Muscle of leg (tissue), 11 donors: ENCODE data around the gene NTN1. TPM values are rescaled to one million over a fixed set of nuclear protein-coding genes. Genes with fewer than 3 reads are reported as not detected.

Experiments used
- DNase-seq: peaks from one replicate; pipeline ENCODE4 v3.0.0; 2013
- H3K27ac ChIP-seq: one replicate; pipeline ENCODE4 v1.5.1; 2013; ENCODE audit warnings: mild to moderate bottlenecking, low read length, control low read depth
- H3K27me3 ChIP-seq: one replicate; pipeline ENCODE4 v1.6.1; 2013; ENCODE audit warnings: low read length; ENCODE audit not compliant: control insufficient read depth, insufficient read depth
- H3K36me3 ChIP-seq: one replicate; pipeline ENCODE4 v1.6.1; 2013; ENCODE audit warnings: low read length; ENCODE audit not compliant: control insufficient read depth, insufficient read depth
- H3K4me1 ChIP-seq: one replicate; pipeline ENCODE4 v1.6.1; 2013; ENCODE audit warnings: low read length; ENCODE audit not compliant: control insufficient read depth, insufficient read depth
- H3K4me3 ChIP-seq: one replicate; pipeline ENCODE4 v1.5.1; 2013; ENCODE audit warnings: low read length, control low read depth
- H3K9me3 ChIP-seq: replicated peaks from 2 replicates; pipeline ENCODE4 v1.6.1; 2013; ENCODE audit warnings: low read depth, low read length; ENCODE audit not compliant: control insufficient read depth
- WGBS: methylation state at CpG from one replicate; pipeline ENCODE4 v1.1.5; 2013; ENCODE audit warnings: missing lambda C conversion rate; ENCODE audit not compliant: insufficient coverage; 5-methylcytosine and 5-hydroxymethylcytosine counted together
- polyA plus RNA-seq, 8 donors: library from polyadenylated mRNA; unstranded; fragments of 120-200 nt; gene quantifications; one replicate each; pipeline versions ENCODE4 v1.2.1 to v1.2.3, GENCODE V29; 2013; ENCODE audit warnings: inconsistent platforms in 1 of 8, low replicate concordance in 1 of 8; ENCODE audit not compliant: insufficient read length in 8 of 8, insufficient read depth in 1 of 8
- total RNA-seq: library from RNA; stranded (reverse); fragments of 120-200 nt; gene quantifications from one replicate; pipeline ENCODE4 v1.2.4, GENCODE V29; 2013

The NTN1 gene
- total and polyA plus RNA-seq, 9 donors, result 3.5 to 14.4 (median 5.6) TPM

GRCh38 chr17:9174312-9174711 is 153.0 kb downstream of the NTN1 start:
- H3K27me3 ChIP-seq, result no peaks in the 10 kb centered on the region
- H3K9me3 ChIP-seq, result peaks cover 7% of the 10 kb centered on the region
- H3K4me1 ChIP-seq, result peaks cover 38% of the 10 kb centered on the region
- H3K36me3 ChIP-seq, result peaks cover 2% of the 10 kb centered on the region
- 85% methylated on average over 2 of the region's 3 CpGs for WGBS
- no peak overlapping the region for H3K27ac ChIP-seq
- no peak for DNase-seq
- no peak overlapping the region for H3K4me3 ChIP-seq

DNA sequence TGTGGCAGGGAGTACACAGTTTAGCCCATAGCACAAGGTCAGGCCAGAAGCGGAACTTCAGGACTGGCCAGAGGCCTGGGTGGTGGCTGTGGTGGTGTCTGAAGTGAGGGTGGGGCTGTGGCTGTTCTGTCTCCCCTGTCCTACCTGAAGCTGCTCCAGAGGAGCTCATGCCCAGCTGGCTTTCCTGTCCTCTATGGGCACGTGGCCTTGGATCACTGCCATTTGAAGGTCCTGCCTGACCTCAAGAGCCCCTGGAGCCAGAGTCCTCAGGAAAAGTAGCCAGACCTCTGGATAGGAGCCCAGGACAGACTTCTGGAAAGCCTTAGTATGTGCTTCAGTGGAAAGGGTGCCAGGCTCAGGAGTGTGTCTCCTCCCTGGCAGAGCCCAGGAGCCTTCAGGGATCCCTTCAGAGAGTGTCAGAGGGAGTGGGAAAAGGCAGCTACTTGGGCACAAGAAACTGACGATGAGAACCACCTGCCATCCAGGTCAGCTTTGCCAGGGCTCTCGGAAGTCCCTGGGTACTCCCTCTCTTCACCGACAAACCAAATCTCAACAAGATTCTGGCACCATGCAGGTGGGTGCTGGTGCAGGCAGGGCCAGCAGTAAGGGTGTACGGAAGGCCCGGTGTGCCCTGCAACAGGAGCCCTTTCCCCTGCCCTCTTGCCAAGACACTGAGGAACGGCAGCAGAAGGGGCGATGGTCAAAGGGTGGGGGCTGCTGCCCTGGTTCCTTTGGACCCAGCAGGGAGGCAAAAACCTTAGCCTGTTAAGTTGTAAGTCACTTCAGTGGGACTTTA is 153.7 kb downstream of the NTN1 start:
- Histone ChIP-seq H3K4me1 (peaks cover 36% of the 10 kb centered on the region), H3K9me3 (peaks cover 7% of the 10 kb centered on the region), H3K27ac (no peak overlapping the region), H3K36me3 (peaks cover 2% of the 10 kb centered on the region), H3K27me3 (no peaks in the 10 kb centered on the region), H3K4me3 (no peak overlapping the region)
- WGBS, result 85% methylated on average over 5 of the region's 9 CpGs
- no peak for DNase-seq

DNA sequence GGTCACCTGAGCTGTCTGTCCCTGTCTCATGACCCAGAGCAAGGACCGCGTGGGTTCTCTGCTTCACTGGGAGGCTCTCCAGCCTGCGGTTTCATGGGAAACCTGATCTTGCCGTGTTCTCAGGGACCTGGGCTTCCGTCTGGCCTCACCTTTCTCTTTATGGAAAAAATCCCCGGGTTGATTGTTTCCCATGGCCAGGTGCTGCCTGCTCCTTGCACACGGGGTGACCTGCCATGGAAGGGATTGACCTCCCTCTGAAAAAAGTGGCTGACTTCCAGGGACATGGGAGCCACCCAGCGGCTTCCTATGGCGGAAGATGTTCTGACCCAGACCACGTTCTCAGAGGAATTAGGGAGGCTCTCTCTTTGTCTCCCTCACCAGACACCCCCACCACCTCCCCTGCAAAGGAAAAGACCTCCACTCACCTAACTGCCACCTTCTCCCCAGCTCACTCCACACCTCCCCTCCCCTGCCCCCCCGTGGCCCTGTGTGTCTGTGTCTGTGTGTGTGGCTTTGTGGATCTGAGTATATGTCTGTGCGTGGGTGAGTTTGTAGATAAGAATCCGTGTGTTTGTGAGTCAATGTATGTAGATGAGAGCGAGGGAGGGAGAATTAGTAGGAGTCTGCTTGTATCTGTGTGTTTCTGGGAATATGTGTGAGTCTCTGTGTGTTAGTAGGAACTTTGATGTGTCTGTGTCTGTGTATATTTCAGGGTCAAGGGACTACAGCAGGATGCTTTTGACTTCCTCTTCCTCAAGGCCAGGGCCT is 154.6 kb downstream of the NTN1 start:
- H3K27me3 ChIP-seq, result no peaks in the 10 kb centered on the region
- DNase-seq, result no peak
- no peak overlapping the region for H3K4me3 ChIP-seq
- peaks cover 2% of the 10 kb centered on the region for H3K36me3 ChIP-seq
- no peak overlapping the region for H3K27ac ChIP-seq
- 67% methylated on average over 10 of the region's 14 CpGs for WGBS
- H3K9me3 ChIP-seq, result peaks cover 7% of the 10 kb centered on the region
- peaks cover 28% of the 10 kb centered on the region for H3K4me1 ChIP-seq

DNA sequence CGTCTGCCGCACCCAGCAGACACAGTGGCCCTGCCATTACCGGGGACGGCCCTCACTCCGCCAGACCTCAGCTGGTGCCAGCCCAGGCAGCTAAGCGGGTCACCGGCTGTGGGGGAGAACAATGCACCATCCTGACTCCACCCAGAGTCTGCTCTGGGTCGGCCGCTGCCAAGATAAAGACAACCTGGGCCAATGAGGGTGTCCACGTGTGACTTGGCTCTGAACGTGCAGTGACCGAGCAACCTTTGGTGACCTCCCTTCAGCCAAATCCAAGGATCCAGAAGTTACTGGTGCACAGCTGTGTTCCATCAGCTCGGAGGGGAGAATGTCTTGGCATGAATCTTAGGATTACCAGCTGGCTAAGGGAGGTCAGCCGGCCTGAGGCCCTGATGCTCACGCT is 155.9 kb downstream of the NTN1 start:
- peaks cover 7% of the 10 kb centered on the region for H3K9me3 ChIP-seq
- H3K4me1 ChIP-seq, result peaks cover 21% of the 10 kb centered on the region
- 52% methylated on average over 15 of the region's 15 CpGs for WGBS
- no peak overlapping the region for H3K4me3 ChIP-seq
- H3K27ac ChIP-seq, result no peak overlapping the region
- peaks cover 2% of the 10 kb centered on the region for H3K36me3 ChIP-seq
- H3K27me3 ChIP-seq, result peaks cover 4% of the 10 kb centered on the region
- DNase-seq, result peak; percentile 38

GRCh38 chr17:9178319-9178718 is 157.0 kb downstream of the NTN1 start:
- Histone ChIP-seq H3K27me3 (peaks cover 4% of the 10 kb centered on the region), H3K9me3 (peaks cover 7% of the 10 kb centered on the region), H3K36me3 (peaks cover 2% of the 10 kb centered on the region), H3K27ac (no peak overlapping the region), H3K4me1 (peaks cover 21% of the 10 kb centered on the region), H3K4me3 (no peak overlapping the region)
- WGBS, result 60% methylated on average over 1 of the region's 9 CpGs
- no peak for DNase-seq

- Histone ChIP-seq H3K4me1 (peaks cover 18% of the 10 kb centered on the region), H3K27ac (no peak overlapping the region), H3K27me3 (peaks cover 4% of the 10 kb centered on the region), H3K9me3 (peaks cover 2% of the 10 kb centered on the region), H3K36me3 (no peaks in the 10 kb centered on the region), H3K4me3 (no peak overlapping the region)
- WGBS, result 82% methylated on average over 13 of the region's 14 CpGs
- no peak for DNase-seq
Measured at GRCh38 chr17:9179602-9180001, 158.3 kb downstream of the NTN1 start.

DNA sequence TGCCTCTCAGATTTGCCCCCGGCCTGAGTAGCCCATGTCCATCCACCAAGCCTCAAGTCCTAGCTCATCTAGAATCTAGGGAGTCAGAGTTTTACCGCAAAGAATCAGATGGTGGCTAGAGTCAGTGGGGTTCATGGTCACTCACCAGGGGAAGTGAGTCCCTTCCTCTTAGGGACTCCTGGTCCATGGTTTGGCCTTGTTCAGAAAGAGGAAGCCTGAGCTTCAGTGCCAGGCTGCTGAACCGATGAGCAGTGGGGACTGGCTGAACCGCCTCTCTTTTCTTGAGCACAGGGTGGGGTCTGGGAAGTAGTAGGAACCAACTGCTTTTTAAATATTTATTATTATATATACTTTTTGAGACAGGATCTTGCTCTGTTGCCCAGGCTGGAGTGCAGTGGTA is 160.3 kb downstream of the NTN1 start:
- peaks cover 7% of the 10 kb centered on the region for H3K27me3 ChIP-seq
- WGBS, result 100% methylated on average over 2 of the region's 4 CpGs
- H3K4me3 ChIP-seq, result no peak overlapping the region
- DNase-seq, result no peak
- no peak overlapping the region for H3K27ac ChIP-seq
- no peaks in the 10 kb centered on the region for H3K9me3 ChIP-seq
- H3K36me3 ChIP-seq, result no peaks in the 10 kb centered on the region
- peaks cover 18% of the 10 kb centered on the region for H3K4me1 ChIP-seq

- Histone ChIP-seq H3K27ac (no peak overlapping the region), H3K36me3 (no peaks in the 10 kb centered on the region), H3K9me3 (no peaks in the 10 kb centered on the region), H3K27me3 (peaks cover 7% of the 10 kb centered on the region), H3K4me1 (peaks cover 7% of the 10 kb centered on the region), H3K4me3 (no peak overlapping the region)
- DNase-seq, result no peak
- WGBS, result 73% methylated on average over 10 of the region's 14 CpGs
Measured at GRCh38 chr17:9183306-9183705, 162.0 kb downstream of the NTN1 start.

GRCh38 chr17:9185142-9185541 is 163.8 kb downstream of the NTN1 start:
- 65% methylated on average over 7 of the region's 9 CpGs for WGBS
- Histone ChIP-seq H3K4me1 (no peaks in the 10 kb centered on the region), H3K9me3 (no peaks in the 10 kb centered on the region), H3K27me3 (peaks cover 7% of the 10 kb centered on the region), H3K4me3 (no peak overlapping the region), H3K36me3 (no peaks in the 10 kb centered on the region), H3K27ac (no peak overlapping the region)
- DNase-seq, result no peak

DNA sequence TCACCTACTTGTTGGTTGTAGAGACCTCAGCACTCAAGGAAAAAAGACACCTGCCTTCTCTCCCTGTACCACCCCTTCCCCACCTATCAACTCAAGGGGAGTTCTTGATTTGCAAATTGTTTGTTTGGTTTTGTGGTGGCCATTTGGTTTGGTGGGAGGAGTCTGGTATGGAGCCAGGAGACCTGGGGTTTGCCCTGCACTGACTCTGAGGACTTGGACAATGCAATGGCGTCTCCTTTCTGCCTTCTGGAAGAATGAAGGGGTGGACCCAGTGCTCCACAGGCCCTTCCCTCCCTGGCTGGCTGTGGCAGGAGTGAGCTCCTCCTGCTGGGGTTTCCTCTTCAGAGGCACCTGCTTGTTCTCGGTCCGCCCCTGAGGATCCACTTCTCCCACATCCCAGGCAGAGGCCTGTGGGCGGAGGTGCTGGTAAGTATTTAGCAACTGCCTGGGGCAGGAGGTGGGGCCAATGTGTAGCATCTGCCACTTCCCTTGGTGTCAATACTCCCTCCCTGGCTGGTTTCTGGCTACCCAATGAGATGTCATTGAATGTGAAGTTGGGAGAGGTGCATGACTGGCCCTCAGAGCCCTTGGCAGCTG is 164.5 kb downstream of the NTN1 start:
- Histone ChIP-seq H3K36me3 (no peaks in the 10 kb centered on the region), H3K9me3 (no peaks in the 10 kb centered on the region)

More for the DNA sequence above, 164.5 kb downstream of the NTN1 start:
- H3K4me1 ChIP-seq, result no peaks in the 10 kb centered on the region
- no peak for DNase-seq
- peaks cover 7% of the 10 kb centered on the region for H3K27me3 ChIP-seq
- H3K27ac ChIP-seq, result no peak overlapping the region
- no peak overlapping the region for H3K4me3 ChIP-seq
- WGBS, result no CpG with 5 or more reads among the region's 4 CpGs
